Measurements from ENCODE around the gene VMP1. TPM values are rescaled to one million over a fixed set of nuclear protein-coding genes. Genes with fewer than 3 reads are reported as not detected.

The VMP1 gene
- total and polyA plus RNA-seq, 12 donors = 52.4 to 335 (median 130) TPM

GRCh38 chr17:59734226-59734625 lies 26.8 kb downstream of the VMP1 start:
- no peak for DNase-seq
- H3K36me3 ChIP-seq (replicated peaks in 1 of 2) = peaks cover 0 to 24% of the 10 kb centered on the region in 2 donors
- H3K27me3 ChIP-seq = no peaks in the 10 kb centered on the region
- no peak overlapping the region for H3K27ac ChIP-seq
- no peak overlapping the region for H3K4me3 ChIP-seq
- peaks cover 0 to 6% of the 10 kb centered on the region in 2 donors for H3K4me1 ChIP-seq (replicated peaks in 1 of 2)
- WGBS, 4 donors = 96 to 98% (median 97%) methylated on average over 5 of the region's 5 CpGs
- no peaks in the 10 kb centered on the region for H3K9me3 ChIP-seq (replicated peaks in 1 of 3)
- no peak for TF ChIP-seq POLR2A (IDR thresholded peaks at IDR 0.05)
- intact Hi-C loops (cut with DNase I) = no loop called here

- TF ChIP-seq POLR2A (IDR thresholded peaks at IDR 0.05) (no peak), CTCF (IDR thresholded peaks at IDR 0.05) (no peak)
- 97 to 98% (median 97%) methylated on average over 3 of the region's 3 CpGs for WGBS, 4 donors
- Histone ChIP-seq H3K36me3 (replicated peaks in 1 of 2) (peaks cover 0 to 24% of the 10 kb centered on the region in 2 donors), H3K4me3 (no peak overlapping the region), H3K27ac (no peak overlapping the region), H3K9me3 (replicated peaks in 1 of 3) (no peaks in the 10 kb centered on the region), H3K4me1 (replicated peaks in 1 of 2) (no peaks in the 10 kb centered on the region), H3K27me3 (no peaks in the 10 kb centered on the region)
- DNase-seq = no peak
- intact Hi-C loops (cut with DNase I) = no loop called here
Measured at GRCh38 chr17:59737324-59737723, 29.9 kb downstream of the VMP1 start.

GRCh38 chr17:59743842-59744241 lies 36.4 kb downstream of the VMP1 start:
- Histone ChIP-seq H3K27me3 (no peaks in the 10 kb centered on the region), H3K36me3 (replicated peaks in 1 of 2) (no peaks in the 10 kb centered on the region), H3K4me1 (replicated peaks in 1 of 2) (no peaks in the 10 kb centered on the region), H3K27ac (no peak overlapping the region), H3K4me3 (no peak overlapping the region), H3K9me3 (replicated peaks in 1 of 3) (no peaks in the 10 kb centered on the region)
- no peak for DNase-seq
- no peak for TF ChIP-seq POLR2A (IDR thresholded peaks at IDR 0.05)
- no peak for TF ChIP-seq CTCF (IDR thresholded peaks at IDR 0.05)
- intact Hi-C loops (cut with DNase I) = no loop called here
- 95 to 100% (median 98%) methylated on average over 4 of the region's 4 CpGs for WGBS, 4 donors

- no peaks in the 10 kb centered on the region for H3K27me3 ChIP-seq
- no peaks in the 10 kb centered on the region for H3K9me3 ChIP-seq (replicated peaks in 1 of 3)
- 97 to 99% (median 97%) methylated on average over 2 of the region's 2 CpGs for WGBS, 4 donors
- H3K27ac ChIP-seq = no peak overlapping the region
- H3K4me1 ChIP-seq (replicated peaks in 1 of 2) = no peaks in the 10 kb centered on the region
- no peak overlapping the region for H3K4me3 ChIP-seq
- intact Hi-C loops (cut with DNase I) = no loop called here
- DNase-seq = no peak
- H3K36me3 ChIP-seq (replicated peaks in 1 of 2) = no peaks in the 10 kb centered on the region
- TF ChIP-seq CTCF (IDR thresholded peaks at IDR 0.05) = no peak
- no peak for TF ChIP-seq POLR2A (IDR thresholded peaks at IDR 0.05)
Measured at GRCh38 chr17:59745040-59745439, 37.6 kb downstream of the VMP1 start.

GRCh38 chr17:59746849-59747445 lies 39.5 kb downstream of the VMP1 start:
- Histone ChIP-seq H3K27ac (no peak overlapping the region), H3K36me3 (replicated peaks in 1 of 2) (no peaks in the 10 kb centered on the region), H3K4me3 (no peak overlapping the region), H3K9me3 (replicated peaks in 1 of 3) (no peaks in the 10 kb centered on the region), H3K4me1 (replicated peaks in 1 of 2) (no peaks in the 10 kb centered on the region), H3K27me3 (no peaks in the 10 kb centered on the region)
- no peak for TF ChIP-seq POLR2A (IDR thresholded peaks at IDR 0.05)
- TF ChIP-seq CTCF (IDR thresholded peaks at IDR 0.05) = peak; percentile 51 to 76 (median 63)
- WGBS, 4 donors = 85 to 91% (median 88%) methylated on average over 4 of the region's 4 CpGs
- no peak for DNase-seq
- intact Hi-C loops (cut with DNase I) = no loop called here
